Measurements from ENCODE around the gene OR3A2.
"Not testable (repeated sequence)": the region's sequence is repeated elsewhere in the genome, so short reads cannot be mapped to it uniquely, and the experiment has no call there.

The OR3A2 gene

GRCh38 chr17:3389791-3390190 lies 3.7 kb upstream of the OR3A2 start:
- no peaks in the 10 kb centered on the region for H3K27me3 ChIP-seq (ENCODE audit: insufficient read depth, low read length)
- no peak overlapping the region for H3K4me3 ChIP-seq (ENCODE audit: low read depth, low read length, poor library complexity, severe bottlenecking)
- H4K20me1 ChIP-seq (ENCODE audit: insufficient read depth, low read length) = no peaks in the 10 kb centered on the region
- no peaks in the 10 kb centered on the region for H3K79me2 ChIP-seq (ENCODE audit: insufficient read depth, low read length)
- TF ChIP-seq CTCF (IDR thresholded peaks at IDR 0.05; ENCODE audit: low read length) = no peak
- no peak for TF ChIP-seq EZH2 (IDR thresholded peaks at IDR 0.05; ENCODE audit: borderline replicate concordance, low read length)
- H3K4me2 ChIP-seq (ENCODE audit: low read length) = no peak overlapping the region
- H3F3A ChIP-seq (ENCODE audit: insufficient read depth, low read length) = no peaks in the 10 kb centered on the region
- H3K9me3 ChIP-seq (ENCODE audit: low read length) = no peaks in the 10 kb centered on the region
- H3K9ac ChIP-seq (ENCODE audit: low read length) = no peak overlapping the region
- H2AFZ ChIP-seq (ENCODE audit: low read length) = no peak overlapping the region
- no peaks in the 10 kb centered on the region for H3K36me3 ChIP-seq (ENCODE audit: insufficient read depth, low read length)
- no peaks in the 10 kb centered on the region for H3K9me2 ChIP-seq (ENCODE audit: low read depth, low read length)
- no peaks in the 10 kb centered on the region for H3K4me1 ChIP-seq (ENCODE audit: insufficient read depth, low read length, severe bottlenecking)
- no peak overlapping the region for H3K27ac ChIP-seq (ENCODE audit: low read depth, low read length, poor library complexity, severe bottlenecking)

DNA sequence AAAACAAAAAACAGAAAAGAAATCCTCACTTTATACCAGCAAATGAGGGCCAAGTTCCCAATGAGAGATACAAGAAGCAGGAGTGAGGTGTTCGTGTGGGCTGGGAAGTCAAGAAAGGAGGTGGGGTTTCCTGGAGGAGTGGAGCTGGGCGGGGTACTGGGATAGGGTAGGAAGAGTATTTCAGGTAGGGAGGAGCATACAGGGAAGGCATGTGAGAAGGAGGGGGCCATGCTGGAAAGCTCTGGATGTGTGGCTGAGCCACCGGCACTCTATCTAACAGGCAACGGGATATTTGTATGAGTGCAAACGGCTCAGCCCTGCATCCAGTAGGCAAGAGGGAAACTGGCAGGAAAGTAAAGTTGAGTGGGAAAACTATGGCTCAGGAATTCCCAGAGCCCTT lies 4.2 kb downstream of the OR3A2 start:
- Histone ChIP-seq H3K9ac (ENCODE audit: low read length) (no peak overlapping the region), H3K4me3 (ENCODE audit: low read depth, low read length, poor library complexity, severe bottlenecking) (no peak overlapping the region), H2AFZ (ENCODE audit: low read length) (no peak overlapping the region), H3K9me3 (ENCODE audit: low read length) (no peaks in the 10 kb centered on the region), H3K27ac (ENCODE audit: low read depth, low read length, poor library complexity, severe bottlenecking) (no peak overlapping the region), H3K9me2 (ENCODE audit: low read depth, low read length) (no peaks in the 10 kb centered on the region), H3K79me2 (ENCODE audit: insufficient read depth, low read length) (no peaks in the 10 kb centered on the region), H3K27me3 (ENCODE audit: insufficient read depth, low read length) (no peaks in the 10 kb centered on the region), H4K20me1 (ENCODE audit: insufficient read depth, low read length) (no peaks in the 10 kb centered on the region), H3K4me2 (ENCODE audit: low read length) (no peak overlapping the region), H3K36me3 (ENCODE audit: insufficient read depth, low read length) (no peaks in the 10 kb centered on the region), H3F3A (ENCODE audit: insufficient read depth, low read length) (no peaks in the 10 kb centered on the region), H3K4me1 (ENCODE audit: insufficient read depth, low read length, severe bottlenecking) (no peaks in the 10 kb centered on the region)
- TF ChIP-seq EZH2 (IDR thresholded peaks at IDR 0.05; ENCODE audit: borderline replicate concordance, low read length) (no peak), CTCF (IDR thresholded peaks at IDR 0.05; ENCODE audit: low read length) (no peak)

- no peak overlapping the region for H2AFZ ChIP-seq (ENCODE audit: low read length)
- no peaks in the 10 kb centered on the region for H3K79me2 ChIP-seq (ENCODE audit: insufficient read depth, low read length)
- no peak overlapping the region for H3K27ac ChIP-seq (ENCODE audit: low read depth, low read length, poor library complexity, severe bottlenecking)
- no peaks in the 10 kb centered on the region for H3K4me1 ChIP-seq (ENCODE audit: insufficient read depth, low read length, severe bottlenecking)
- H3K27me3 ChIP-seq (ENCODE audit: insufficient read depth, low read length) = no peaks in the 10 kb centered on the region
- H3K9ac ChIP-seq (ENCODE audit: low read length) = no peak overlapping the region
- no peak overlapping the region for H3K4me3 ChIP-seq (ENCODE audit: low read depth, low read length, poor library complexity, severe bottlenecking)
- no peaks in the 10 kb centered on the region for H3K36me3 ChIP-seq (ENCODE audit: insufficient read depth, low read length)
- no peaks in the 10 kb centered on the region for H3F3A ChIP-seq (ENCODE audit: insufficient read depth, low read length)
- no peaks in the 10 kb centered on the region for H3K9me2 ChIP-seq (ENCODE audit: low read depth, low read length)
- TF ChIP-seq EZH2 (IDR thresholded peaks at IDR 0.05; ENCODE audit: borderline replicate concordance, low read length) (no peak), CTCF (IDR thresholded peaks at IDR 0.05; ENCODE audit: low read length) (no peak)
- H4K20me1 ChIP-seq (ENCODE audit: insufficient read depth, low read length) = no peaks in the 10 kb centered on the region
- H3K9me3 ChIP-seq (ENCODE audit: low read length) = no peaks in the 10 kb centered on the region
- no peak overlapping the region for H3K4me2 ChIP-seq (ENCODE audit: low read length)
Measured at GRCh38 chr17:3378321-3378720, 7.8 kb downstream of the OR3A2 start.

GRCh38 chr17:3371167-3371566 lies 14.9 kb downstream of the OR3A2 start:
- not testable (repeated sequence) for H3K36me3 ChIP-seq (ENCODE audit: insufficient read depth, low read length); H3K9ac ChIP-seq (ENCODE audit: low read length); H3K27ac ChIP-seq (ENCODE audit: low read depth, low read length, poor library complexity, severe bottlenecking); H3K9me2 ChIP-seq (ENCODE audit: low read depth, low read length); H2AFZ ChIP-seq (ENCODE audit: low read length); H3K4me2 ChIP-seq (ENCODE audit: low read length); H3K9me3 ChIP-seq (ENCODE audit: low read length); H3K79me2 ChIP-seq (ENCODE audit: insufficient read depth, low read length); H4K20me1 ChIP-seq (ENCODE audit: insufficient read depth, low read length); H3K4me3 ChIP-seq (ENCODE audit: low read depth, low read length, poor library complexity, severe bottlenecking); H3K4me1 ChIP-seq (ENCODE audit: insufficient read depth, low read length, severe bottlenecking); H3F3A ChIP-seq (ENCODE audit: insufficient read depth, low read length); H3K27me3 ChIP-seq (ENCODE audit: insufficient read depth, low read length)

GRCh38 chr17:3342782-3343181 lies 43.3 kb downstream of the OR3A2 start:
- not testable (repeated sequence) for H3K79me2 ChIP-seq (ENCODE audit: insufficient read depth, low read length); H3K9me2 ChIP-seq (ENCODE audit: low read depth, low read length); H3K27ac ChIP-seq (ENCODE audit: low read depth, low read length, poor library complexity, severe bottlenecking); H4K20me1 ChIP-seq (ENCODE audit: insufficient read depth, low read length); H3F3A ChIP-seq (ENCODE audit: insufficient read depth, low read length); H3K4me3 ChIP-seq (ENCODE audit: low read depth, low read length, poor library complexity, severe bottlenecking); H2AFZ ChIP-seq (ENCODE audit: low read length); H3K27me3 ChIP-seq (ENCODE audit: insufficient read depth, low read length); H3K9me3 ChIP-seq (ENCODE audit: low read length); H3K4me1 ChIP-seq (ENCODE audit: insufficient read depth, low read length, severe bottlenecking); H3K9ac ChIP-seq (ENCODE audit: low read length); H3K36me3 ChIP-seq (ENCODE audit: insufficient read depth, low read length); H3K4me2 ChIP-seq (ENCODE audit: low read length)
